Cardiac muscle cell (in vitro differentiated cells and primary cell): ENCODE measurements around the gene GPR55. TPM values are rescaled to one million over a fixed set of nuclear protein-coding genes. Genes with fewer than 3 reads are reported as not detected.

Source experiments
- DNase-seq, 2 donors: peaks; one replicate each; pipeline versions ENCODE4 v3.0.0 to v3.0.0-alpha.2; 2010 to 2017; ENCODE audit warnings: low read depth in 1 of 2, low spot score in 1 of 2
- H3K27ac ChIP-seq: fragments of 200-600 bp; sonication (generic); 2 replicates; pipeline ENCODE4 v1.5.1; 2016
- H3K27me3 ChIP-seq: fragments of 200-600 bp; sonication (generic); 2 replicates; pipeline ENCODE4 v1.6.0; 2016; ENCODE audit warnings: control low read depth
- H3K36me3 ChIP-seq: fragments of 200-600 bp; sonication (generic); 2 replicates; pipeline ENCODE4 v1.5.1; 2016; ENCODE audit warnings: control low read depth
- H3K4me1 ChIP-seq: fragments of 200-600 bp; sonication (generic); 2 replicates; pipeline ENCODE4 v1.8.1; 2017; ENCODE audit warnings: low read depth, mild to moderate bottlenecking, mixed run types
- H3K4me3 ChIP-seq: fragments of 200-600 bp; sonication (generic); 2 replicates; pipeline ENCODE4 v1.5.1; 2016; ENCODE audit warnings: mild to moderate bottlenecking
- H3K9me3 ChIP-seq: fragments of 200-600 bp; sonication (generic); 2 replicates; pipeline ENCODE4 v1.5.1; 2017; ENCODE audit warnings: low read depth, mild to moderate bottlenecking, control low read depth
- polyA plus RNA-seq: library from polyadenylated mRNA; unstranded; fragments of >200 nt; fragmentation: Nextera tagmentation; extraction: Ambion mirVana; gene quantifications from 2 replicates; pipeline ENCODE4 v1.2.1, GENCODE V29; 2016
- total RNA-seq: library from RNA; depleted of rRNA; stranded (reverse); fragments of >200 nt; gene quantifications from 2 replicates; pipeline ENCODE4 v1.2.3, GENCODE V29; 2016
- TF ChIP-seq, protein P1 (sequence below): IDR thresholded peaks from 2 replicates; pipeline ENCODE4 v1.5.1; 2012; ENCODE audit warnings: low read depth, mild to moderate bottlenecking, low read length

GPR55 gene
- total and polyA plus RNA-seq, 2 experiments from 2014 or later: not detected

DNA sequence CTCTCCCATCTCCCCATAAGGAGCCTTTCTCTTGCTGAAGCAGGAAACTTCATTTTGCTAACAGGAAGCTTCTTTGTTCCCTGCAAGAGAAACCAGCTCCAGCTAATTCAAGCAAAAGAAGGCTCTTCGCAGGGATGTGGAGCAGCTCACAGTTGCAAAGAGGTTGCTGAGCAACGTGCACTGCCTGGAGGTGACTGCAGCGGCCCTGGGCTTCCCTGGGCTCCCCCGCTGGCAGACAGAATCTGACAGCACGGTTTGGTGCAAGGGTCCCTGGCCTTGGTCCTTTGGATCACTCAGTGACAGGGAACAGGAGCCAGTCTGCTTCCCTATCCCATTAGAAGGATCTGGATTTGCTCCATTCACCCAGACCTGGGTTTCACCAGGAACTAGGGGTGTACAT is 25.8 kb downstream of the GPR55 start:
- Histone ChIP-seq H3K27ac (no peak overlapping the region), H3K4me1 (peaks cover 4% of the 10 kb centered on the region), H3K9me3 (no peaks in the 10 kb centered on the region), H3K4me3 (no peak overlapping the region), H3K27me3 (peaks cover 8% of the 10 kb centered on the region), H3K36me3 (no peaks in the 10 kb centered on the region)
- TF ChIP-seq, protein P1, sequence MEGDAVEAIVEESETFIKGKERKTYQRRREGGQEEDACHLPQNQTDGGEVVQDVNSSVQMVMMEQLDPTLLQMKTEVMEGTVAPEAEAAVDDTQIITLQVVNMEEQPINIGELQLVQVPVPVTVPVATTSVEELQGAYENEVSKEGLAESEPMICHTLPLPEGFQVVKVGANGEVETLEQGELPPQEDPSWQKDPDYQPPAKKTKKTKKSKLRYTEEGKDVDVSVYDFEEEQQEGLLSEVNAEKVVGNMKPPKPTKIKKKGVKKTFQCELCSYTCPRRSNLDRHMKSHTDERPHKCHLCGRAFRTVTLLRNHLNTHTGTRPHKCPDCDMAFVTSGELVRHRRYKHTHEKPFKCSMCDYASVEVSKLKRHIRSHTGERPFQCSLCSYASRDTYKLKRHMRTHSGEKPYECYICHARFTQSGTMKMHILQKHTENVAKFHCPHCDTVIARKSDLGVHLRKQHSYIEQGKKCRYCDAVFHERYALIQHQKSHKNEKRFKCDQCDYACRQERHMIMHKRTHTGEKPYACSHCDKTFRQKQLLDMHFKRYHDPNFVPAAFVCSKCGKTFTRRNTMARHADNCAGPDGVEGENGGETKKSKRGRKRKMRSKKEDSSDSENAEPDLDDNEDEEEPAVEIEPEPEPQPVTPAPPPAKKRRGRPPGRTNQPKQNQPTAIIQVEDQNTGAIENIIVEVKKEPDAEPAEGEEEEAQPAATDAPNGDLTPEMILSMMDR: no peak
- DNase-seq: peak in 1 of 2 donors; percentile 23

DNA sequence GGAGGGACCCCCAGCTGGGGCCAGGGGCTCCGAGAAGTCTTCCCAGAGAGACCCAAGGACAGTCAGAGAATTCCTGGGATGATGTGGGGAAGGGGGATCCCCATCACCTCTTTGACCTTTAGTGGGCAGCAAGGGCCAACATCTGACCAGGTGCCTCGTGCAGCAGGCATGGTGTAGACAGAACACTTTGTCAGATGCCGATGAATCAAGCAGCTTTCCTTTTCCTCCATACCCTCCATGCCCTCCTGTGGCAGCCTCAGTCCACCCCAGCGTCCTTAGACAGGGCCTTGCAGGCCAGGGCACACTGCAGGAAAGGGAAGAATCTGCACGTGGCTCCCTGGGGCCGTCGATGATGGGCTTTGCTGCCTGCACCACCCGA is 26.3 kb downstream of the GPR55 start:
- H3K36me3 ChIP-seq: no peaks in the 10 kb centered on the region
- peaks cover 8% of the 10 kb centered on the region for H3K27me3 ChIP-seq
- no peak overlapping the region for H3K4me3 ChIP-seq
- no peak overlapping the region for H3K27ac ChIP-seq
- TF ChIP-seq, protein P1: no peak
- H3K9me3 ChIP-seq: no peaks in the 10 kb centered on the region
- peaks cover 4% of the 10 kb centered on the region for H3K4me1 ChIP-seq
- no peak for DNase-seq

DNA sequence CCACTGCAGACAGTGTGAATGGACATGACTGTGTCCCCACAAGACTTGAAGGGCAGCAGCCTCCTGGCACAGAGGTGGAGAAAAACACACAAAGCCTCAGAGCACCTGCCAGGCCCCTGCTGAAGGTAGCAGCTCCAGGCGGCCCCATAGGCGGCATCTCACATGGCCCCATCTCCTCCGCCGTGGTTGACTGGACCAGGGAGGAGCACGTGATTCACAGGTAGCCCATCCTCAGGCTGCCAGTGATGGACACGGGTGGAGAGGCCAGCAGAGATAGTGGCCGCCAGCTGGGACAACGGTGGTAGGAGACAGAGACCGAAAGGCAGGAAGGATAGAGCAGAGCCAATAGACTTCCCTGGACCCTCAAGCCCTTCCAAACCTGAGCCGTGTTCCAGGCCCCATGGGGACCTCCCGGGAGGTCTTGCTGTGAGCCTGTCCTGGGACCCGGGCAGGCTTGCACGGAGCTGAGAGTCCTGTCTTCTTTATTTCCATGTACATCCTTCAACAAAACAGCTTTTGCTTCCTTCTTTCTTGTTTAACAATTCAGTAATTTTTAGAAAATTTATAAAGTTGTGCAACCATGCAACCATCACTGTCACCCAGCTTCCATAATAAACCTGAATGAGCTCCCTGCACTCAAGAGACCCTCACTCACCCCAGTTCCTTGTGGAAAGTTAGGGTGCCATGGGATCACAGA is 26.9 kb downstream of the GPR55 start:
- no peak overlapping the region for H3K27ac ChIP-seq
- TF ChIP-seq, protein P1: no peak
- no peaks in the 10 kb centered on the region for H3K9me3 ChIP-seq
- H3K4me3 ChIP-seq: no peak overlapping the region
- peaks cover 4% of the 10 kb centered on the region for H3K4me1 ChIP-seq
- no peaks in the 10 kb centered on the region for H3K36me3 ChIP-seq
- no peak for DNase-seq
- H3K27me3 ChIP-seq: peaks cover 8% of the 10 kb centered on the region

DNA sequence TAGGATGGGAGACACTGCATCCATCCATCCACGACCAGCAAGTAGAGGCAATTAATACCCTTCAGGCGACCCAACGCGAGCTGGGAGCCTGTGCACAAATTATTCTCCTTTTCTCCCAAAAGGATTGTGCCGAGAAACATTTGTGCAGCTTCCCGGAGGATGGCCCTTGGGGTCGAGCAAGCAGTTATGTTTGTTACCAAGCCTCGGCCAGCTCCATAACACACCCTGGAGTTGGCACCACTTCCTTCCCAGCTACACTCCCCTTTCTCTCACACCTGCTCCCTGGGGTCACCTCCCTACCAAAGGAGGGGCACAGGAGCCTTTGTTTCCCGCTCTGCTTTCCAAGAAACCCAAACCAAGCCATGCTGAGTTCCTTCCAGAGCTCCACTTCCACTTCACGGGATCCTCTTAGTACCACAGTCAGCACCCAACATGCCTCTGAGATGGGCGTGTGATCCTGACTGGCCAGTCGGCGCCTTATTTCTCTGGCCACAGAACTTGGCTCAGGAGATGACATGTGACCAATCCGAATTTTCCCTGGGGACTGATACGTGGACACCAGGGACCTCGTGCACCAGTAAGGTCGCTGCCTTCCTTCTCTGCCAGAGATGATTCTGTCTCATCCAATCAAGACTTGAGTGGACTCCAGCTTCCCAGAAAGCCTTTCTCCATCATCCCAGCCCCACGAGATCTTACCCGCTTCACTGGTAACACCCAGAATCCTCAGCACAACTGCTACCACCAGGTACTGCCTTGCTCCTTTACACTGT is 28.5 kb downstream of the GPR55 start:
- Histone ChIP-seq H3K27ac (no peak overlapping the region), H3K4me3 (no peak overlapping the region), H3K4me1 (peaks cover 4% of the 10 kb centered on the region), H3K27me3 (peaks cover 8% of the 10 kb centered on the region), H3K9me3 (no peaks in the 10 kb centered on the region), H3K36me3 (no peaks in the 10 kb centered on the region)
- TF ChIP-seq, protein P1: no peak
- no peak for DNase-seq

DNA sequence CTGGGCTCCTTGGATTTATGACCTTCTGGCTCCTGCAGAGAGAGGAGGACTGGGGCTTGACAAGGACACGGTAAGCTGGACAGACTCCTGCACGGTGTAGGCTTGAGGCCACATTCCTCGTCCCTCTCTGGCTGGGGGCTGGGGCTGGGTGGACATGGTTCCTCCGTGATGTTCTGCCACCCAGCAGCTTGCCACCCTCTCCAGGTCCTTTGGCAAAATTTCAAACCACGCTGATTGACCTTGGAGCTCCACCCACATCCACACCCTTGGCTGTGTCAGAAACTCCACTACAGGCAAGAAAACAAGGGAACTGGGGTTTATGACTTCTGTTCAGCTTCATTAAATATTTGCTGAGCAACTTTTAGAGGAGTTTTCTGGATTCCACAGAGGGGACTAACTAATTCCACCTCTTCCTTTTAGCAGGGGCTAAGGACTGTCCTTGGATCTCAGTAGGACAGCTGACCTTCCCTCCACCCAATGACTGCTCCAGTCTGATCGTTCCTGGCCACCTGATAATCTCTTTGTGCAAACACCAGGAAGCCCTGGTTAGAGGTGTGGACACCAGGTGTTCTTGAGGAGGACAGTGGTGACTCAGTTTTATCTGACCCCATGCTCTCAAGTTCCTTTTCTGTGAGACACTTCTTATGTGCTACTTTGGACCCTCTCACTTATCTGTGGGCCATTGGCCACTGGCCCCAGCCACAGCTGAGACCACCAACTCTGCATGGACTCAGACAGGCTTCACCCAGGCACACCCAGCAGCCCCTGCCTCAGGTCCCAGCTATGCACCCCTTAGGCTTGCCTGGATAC is 29.3 kb downstream of the GPR55 start:
- DNase-seq: no peak

More for the DNA sequence above, 29.3 kb downstream of the GPR55 start:
- Histone ChIP-seq H3K4me1 (peaks cover 4% of the 10 kb centered on the region), H3K27ac (no peak overlapping the region), H3K36me3 (no peaks in the 10 kb centered on the region), H3K4me3 (no peak overlapping the region), H3K27me3 (peaks cover under 1% of the 10 kb centered on the region), H3K9me3 (no peaks in the 10 kb centered on the region)
- TF ChIP-seq, protein P1: no peak
